GM19395 (cell line): ENCODE results near the gene RRP9.

Experiments
- ATAC-seq: cut with Tn5 transposase; IDR thresholded peaks from one replicate; pipeline ENCODE4 v1.9.1; 2021; ENCODE audit warnings: mild to moderate bottlenecking, moderate library complexity; ENCODE audit not compliant: unreplicated experiment

RRP9 gene

GRCh38 chr3:51958603-51959521 is 17.2 kb upstream of the RRP9 start:
- ATAC-seq, result no peak

- no peak for ATAC-seq
Observed at GRCh38 chr3:51957520-51958205, 16.0 kb upstream of the RRP9 start.

GRCh38 chr3:51955893-51956770 is 14.4 kb upstream of the RRP9 start:
- ATAC-seq, result no peak

GRCh38 chr3:51955175-51955892 is 13.6 kb upstream of the RRP9 start, which contains the start of gene GPR62:
GPR62 (plus strand) TSS chr3:51955381; CDS start chr3:51955653, 272 bp downstream.
- ATAC-seq, result no peak

GRCh38 chr3:51954713-51955112 is 13.0 kb upstream of the RRP9 start:
- ATAC-seq, result no peak

- no peak for ATAC-seq
Observed at GRCh38 chr3:51954105-51954504, 12.4 kb upstream of the RRP9 start.

- no peak for ATAC-seq
Observed at GRCh38 chr3:51953445-51953844, 11.7 kb upstream of the RRP9 start.

GRCh38 chr3:51950899-51951298 is 9.2 kb upstream of the RRP9 start:
- no peak for ATAC-seq

- ATAC-seq, result no peak
Observed at GRCh38 chr3:51949121-51949520, 7.4 kb upstream of the RRP9 start.

- no peak for ATAC-seq
Observed at GRCh38 chr3:51948016-51948580, 6.4 kb upstream of the RRP9 start.

GRCh38 chr3:51947215-51947900 is 5.7 kb upstream of the RRP9 start:
- no peak for ATAC-seq

- ATAC-seq, result no peak
Observed at GRCh38 chr3:51946796-51947195, 5.1 kb upstream of the RRP9 start.

GRCh38 chr3:51945926-51946705 is 4.4 kb upstream of the RRP9 start:
- ATAC-seq, result no peak

- no peak for ATAC-seq
Observed at GRCh38 chr3:51945031-51945840, 3.5 kb upstream of the RRP9 start.

GRCh38 chr3:51944451-51945021 is 2.8 kb upstream of the RRP9 start:
- no peak for ATAC-seq

- no peak for ATAC-seq
Observed at GRCh38 chr3:51943451-51944391, 2.0 kb upstream of the RRP9 start.
